Hypothalamus (tissue), 51 donors: ENCODE results near the gene ADAMTS2.
"Not testable (repeated sequence)": the region's sequence is repeated elsewhere in the genome, so short reads cannot be mapped to it uniquely, and the experiment has no call there.

Source experiments
- DNase-seq, 51 donors: peaks; one replicate each; lab custom pipeline; 2025; lab: John Stamatoyannopoulos, UW

Gene ADAMTS2

GRCh38 chr5:179223528-179223927, 121.7 kb downstream of the ADAMTS2 start:
- DNase-seq: no peak

- no peak for DNase-seq
These were observed 122.8 kb downstream of the ADAMTS2 start for GRCh38 chr5:179222246-179223017.

GRCh38 chr5:179221877-179222220, 123.4 kb downstream of the ADAMTS2 start:
- DNase-seq: no peak

- no peak for DNase-seq
These were observed 123.9 kb downstream of the ADAMTS2 start for GRCh38 chr5:179221196-179221876.

- DNase-seq: no peak
These were observed 124.5 kb downstream of the ADAMTS2 start for GRCh38 chr5:179220716-179221115.

- DNase-seq: no peak
These were observed 125.3 kb downstream of the ADAMTS2 start for GRCh38 chr5:179219661-179220620.

- DNase-seq: no peak
These were observed 126.3 kb downstream of the ADAMTS2 start for GRCh38 chr5:179218943-179219330.

GRCh38 chr5:179217956-179218942, 127.0 kb downstream of the ADAMTS2 start:
- DNase-seq: no peak

- DNase-seq: no peak
These were observed 127.9 kb downstream of the ADAMTS2 start for GRCh38 chr5:179217356-179217755.

- not testable (repeated sequence) for DNase-seq
These were observed 128.9 kb downstream of the ADAMTS2 start for GRCh38 chr5:179216381-179216780.

GRCh38 chr5:179215576-179215975, 129.7 kb downstream of the ADAMTS2 start:
- no peak for DNase-seq

GRCh38 chr5:179214678-179215077, 130.6 kb downstream of the ADAMTS2 start:
- DNase-seq: no peak

- peak in 6 of 51 donors; percentile 11 to 34 (median 14) for DNase-seq
These were observed 132.4 kb downstream of the ADAMTS2 start for GRCh38 chr5:179212870-179213269.

GRCh38 chr5:179211631-179212030, 133.6 kb downstream of the ADAMTS2 start:
- DNase-seq: no peak

- no peak for DNase-seq
These were observed 134.2 kb downstream of the ADAMTS2 start for GRCh38 chr5:179211068-179211467.

- DNase-seq: no peak
These were observed 134.8 kb downstream of the ADAMTS2 start for GRCh38 chr5:179210478-179210877.

GRCh38 chr5:179209359-179210150, 135.7 kb downstream of the ADAMTS2 start:
- DNase-seq: no peak

GRCh38 chr5:179208706-179209358, 136.4 kb downstream of the ADAMTS2 start:
- no peak for DNase-seq
